IPS-15b (cell line): Measurements from ENCODE around the gene ZNF91.
A peak's percentile ranks its signal among the peaks of the same experiment; 100 is the strongest.
"Not testable (repeated sequence)": the region's sequence is repeated elsewhere in the genome, so short reads cannot be mapped to it uniquely, and the experiment has no call there.

Source experiments
- H3K27me3 ChIP-seq: one replicate; pipeline ENCODE4 v1.6.1; 2013; ENCODE audit warnings: low read length; ENCODE audit not compliant: control insufficient read depth, insufficient read depth
- H3K36me3 ChIP-seq: one replicate; pipeline ENCODE4 v1.6.1; 2013; ENCODE audit warnings: low read length; ENCODE audit not compliant: control insufficient read depth, insufficient read depth
- H3K4me1 ChIP-seq: one replicate; pipeline ENCODE4 v1.6.1; 2013; ENCODE audit warnings: mild to moderate bottlenecking, low read length; ENCODE audit not compliant: control insufficient read depth, insufficient read depth
- H3K4me3 ChIP-seq: one replicate; pipeline ENCODE4 v1.5.1; 2013; ENCODE audit warnings: low read depth, low read length
- H3K9ac ChIP-seq: one replicate; pipeline ENCODE4 v1.6.1; 2013; ENCODE audit warnings: low read depth, mild to moderate bottlenecking, low read length
- H3K9me3 ChIP-seq: one replicate; pipeline ENCODE4 v1.6.1; 2013; ENCODE audit warnings: mild to moderate bottlenecking, low read length; ENCODE audit not compliant: control insufficient read depth, insufficient read depth

The ZNF91 gene

DNA sequence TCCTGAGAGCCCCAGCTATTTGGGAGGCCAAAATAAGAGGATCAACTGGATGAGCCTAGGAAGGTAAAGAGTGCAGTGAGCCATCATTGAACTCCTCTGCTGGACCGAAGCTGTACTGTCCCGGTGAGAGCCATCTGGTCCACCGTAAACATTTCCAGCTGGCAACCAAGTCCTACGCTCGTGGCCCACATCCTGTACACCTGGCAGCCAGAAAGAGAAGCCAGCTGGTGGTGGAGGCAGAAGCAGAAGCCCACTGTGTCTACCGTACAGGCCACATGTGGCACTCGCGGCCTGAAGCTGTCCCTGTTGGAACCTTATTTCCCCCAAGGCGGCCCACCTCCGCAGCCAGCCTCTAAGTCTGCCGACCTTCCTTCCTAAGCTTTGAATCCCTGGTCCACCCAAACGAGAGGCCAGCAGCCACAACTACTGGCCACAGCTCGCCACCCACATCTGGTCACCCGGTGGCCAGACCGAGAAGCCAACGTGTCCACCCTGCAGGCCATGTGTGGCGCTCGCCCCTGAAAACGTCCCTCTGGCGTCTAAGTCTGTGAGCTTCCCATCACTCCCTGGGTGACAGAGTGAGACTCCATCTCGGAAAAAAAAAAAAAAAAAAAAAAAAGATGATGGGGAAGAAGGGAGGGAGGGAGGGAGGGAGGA is 14.2 kb upstream of the ZNF91 start:
- H3K4me3 ChIP-seq: no peak overlapping the region
- H3K4me1 ChIP-seq: no peaks in the 10 kb centered on the region
- H3K27me3 ChIP-seq: no peaks in the 10 kb centered on the region
- H3K9ac ChIP-seq: no peak overlapping the region
- H3K9me3 ChIP-seq: no peaks in the 10 kb centered on the region
- peaks cover 3% of the 10 kb centered on the region for H3K36me3 ChIP-seq

DNA sequence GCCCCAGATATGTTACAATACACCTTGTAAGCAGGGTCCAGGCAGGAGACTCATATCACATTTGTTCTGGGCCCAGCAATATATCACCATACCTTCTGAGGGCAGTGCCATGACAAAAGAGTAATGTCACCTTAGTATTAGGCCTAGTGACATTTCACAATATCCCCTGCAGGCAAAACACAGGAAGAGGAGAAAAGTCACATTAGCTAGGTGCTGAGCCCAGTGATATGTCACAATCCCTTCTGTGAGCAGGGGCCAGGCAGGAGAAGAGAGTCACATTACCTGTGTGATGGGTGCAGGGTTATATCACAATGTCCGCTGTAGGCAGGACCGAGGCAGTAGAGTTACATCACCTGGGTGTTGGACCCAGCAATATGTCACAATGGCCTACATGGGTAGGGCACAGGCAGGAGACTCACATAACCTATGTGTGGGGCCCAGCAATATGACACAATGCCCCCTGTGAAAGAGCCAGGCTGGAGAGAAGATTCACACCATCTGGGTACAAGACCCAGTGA is 12.4 kb upstream of the ZNF91 start:
- H3K9me3 ChIP-seq: no peaks in the 10 kb centered on the region
- no peak overlapping the region for H3K9ac ChIP-seq
- H3K4me3 ChIP-seq: no peak overlapping the region
- peaks cover 5% of the 10 kb centered on the region for H3K36me3 ChIP-seq
- H3K27me3 ChIP-seq: no peaks in the 10 kb centered on the region
- H3K4me1 ChIP-seq: no peaks in the 10 kb centered on the region

DNA sequence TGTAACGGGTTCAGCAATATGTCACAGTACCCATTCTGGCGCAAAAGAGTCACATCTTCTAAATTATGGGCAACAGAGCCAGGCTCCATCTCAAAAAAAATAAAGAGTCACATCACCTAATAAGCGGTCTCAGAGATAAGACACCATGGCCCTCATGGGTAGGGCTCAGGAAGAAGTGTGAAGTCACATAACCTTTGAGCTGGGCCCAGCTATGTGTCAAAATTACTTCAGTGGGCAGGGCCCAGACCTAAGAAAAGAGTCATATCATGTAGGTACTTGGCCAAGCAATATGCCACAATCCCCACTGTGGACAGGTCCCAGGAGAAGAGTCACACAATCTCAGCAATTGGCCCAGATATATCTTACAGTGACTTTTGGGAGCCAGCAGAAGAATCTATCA is 11.4 kb upstream of the ZNF91 start:
- H3K4me3 ChIP-seq: no peak overlapping the region
- H3K4me1 ChIP-seq: no peaks in the 10 kb centered on the region
- H3K27me3 ChIP-seq: no peaks in the 10 kb centered on the region
- H3K9me3 ChIP-seq: no peaks in the 10 kb centered on the region
- H3K9ac ChIP-seq: no peak overlapping the region
- peaks cover 11% of the 10 kb centered on the region for H3K36me3 ChIP-seq

DNA sequence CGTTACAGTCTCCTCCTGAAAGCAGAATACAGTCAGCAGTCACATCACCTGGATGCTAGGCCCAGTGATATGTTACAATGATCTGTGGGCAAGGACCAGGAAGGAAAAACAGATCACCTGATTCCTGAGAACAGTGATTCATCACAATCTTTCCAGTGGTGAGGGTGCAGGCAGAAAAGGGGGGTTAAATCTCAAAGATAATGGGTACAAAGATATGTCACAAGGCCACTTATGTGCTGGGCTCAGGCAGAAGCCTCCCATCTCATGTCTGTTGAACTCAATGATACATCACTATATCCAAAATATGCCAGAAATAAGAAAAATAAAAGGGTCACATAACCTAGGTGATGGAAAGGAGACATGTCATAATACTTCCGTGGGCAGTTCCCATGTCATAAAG is 10.8 kb upstream of the ZNF91 start:
- no peak overlapping the region for H3K4me3 ChIP-seq
- H3K9me3 ChIP-seq: no peaks in the 10 kb centered on the region
- no peak overlapping the region for H3K9ac ChIP-seq
- peaks cover 11% of the 10 kb centered on the region for H3K36me3 ChIP-seq
- no peaks in the 10 kb centered on the region for H3K4me1 ChIP-seq
- no peaks in the 10 kb centered on the region for H3K27me3 ChIP-seq

DNA sequence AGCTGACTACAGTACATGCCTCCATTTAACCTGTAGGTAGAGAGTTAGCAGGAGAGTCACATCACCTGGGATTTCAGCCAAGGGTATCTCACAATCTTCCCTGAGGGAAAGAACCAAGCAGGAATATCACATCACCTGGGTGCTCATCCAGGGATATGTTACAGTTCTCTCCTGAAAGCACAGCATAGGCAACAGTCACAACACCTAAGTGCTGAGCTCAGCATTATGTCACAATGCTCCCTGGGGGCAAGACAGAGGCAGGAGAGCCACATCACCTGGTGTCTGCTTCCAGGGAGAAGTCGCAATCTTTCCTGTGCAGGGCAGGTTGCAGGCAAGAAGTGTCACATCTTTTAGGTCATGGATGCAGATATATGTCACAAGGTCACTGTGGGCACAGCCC is 9.4 kb upstream of the ZNF91 start:
- Histone ChIP-seq H3K4me1 (no peaks in the 10 kb centered on the region), H3K27me3 (no peaks in the 10 kb centered on the region), H3K36me3 (peaks cover 24% of the 10 kb centered on the region), H3K9ac (no peak overlapping the region), H3K4me3 (no peak overlapping the region), H3K9me3 (no peaks in the 10 kb centered on the region)

DNA sequence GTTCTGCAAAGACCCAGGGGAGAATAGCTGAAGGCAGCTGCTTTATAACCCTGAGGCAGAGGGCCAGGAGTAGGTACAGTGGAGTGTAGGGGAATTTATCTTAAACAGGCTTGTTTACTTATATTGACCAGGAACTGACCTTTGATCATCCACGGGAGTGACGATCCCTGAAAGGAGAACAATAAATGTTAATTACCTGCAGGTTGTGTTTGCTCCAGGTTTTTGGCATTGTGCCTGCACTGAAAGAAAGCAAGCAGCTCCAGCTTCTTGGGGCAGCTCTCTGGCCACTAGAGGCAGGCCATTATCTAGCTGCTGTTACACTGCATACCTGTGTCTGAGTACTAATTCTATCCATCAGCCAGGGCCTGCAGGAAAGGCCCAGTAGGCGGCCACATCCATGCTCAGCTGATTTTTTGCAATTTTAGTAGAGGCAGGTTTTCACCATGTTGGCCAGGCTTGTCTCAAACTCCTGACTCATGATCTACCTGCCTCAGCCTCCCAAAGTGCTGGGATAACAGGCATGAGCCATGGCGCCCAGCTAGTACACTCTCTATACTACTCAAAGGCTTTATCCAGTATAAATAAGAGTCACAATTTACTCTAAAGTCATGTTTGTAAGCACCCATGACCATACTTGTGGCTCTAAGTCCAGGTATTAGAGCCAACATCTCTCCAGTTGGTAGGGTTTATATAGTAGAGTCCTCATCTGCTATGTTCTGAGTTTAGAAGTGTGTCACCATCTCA is 8.5 kb upstream of the ZNF91 start:
- no peaks in the 10 kb centered on the region for H3K9me3 ChIP-seq
- H3K4me1 ChIP-seq: no peaks in the 10 kb centered on the region
- no peak overlapping the region for H3K4me3 ChIP-seq
- no peaks in the 10 kb centered on the region for H3K27me3 ChIP-seq
- H3K9ac ChIP-seq: no peak overlapping the region
- H3K36me3 ChIP-seq: peaks cover 30% of the 10 kb centered on the region

DNA sequence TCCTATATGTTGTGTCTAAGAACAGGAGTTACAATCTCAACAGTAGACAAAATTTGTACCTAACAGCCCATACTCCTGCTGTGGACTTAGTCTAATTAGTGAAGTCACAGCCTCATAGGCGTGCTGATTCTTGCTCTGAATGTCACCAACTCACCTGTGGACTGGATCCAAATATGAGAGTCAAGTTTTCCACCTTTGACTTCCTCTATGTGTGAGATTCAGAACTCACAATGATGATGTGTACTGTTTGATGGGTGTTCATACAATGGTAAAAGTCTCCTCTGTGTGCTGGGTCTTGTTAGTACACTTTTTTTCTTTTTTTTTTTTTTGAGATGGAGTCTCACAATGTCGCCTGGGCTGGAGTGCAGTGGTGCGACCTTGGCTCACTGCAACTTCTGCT is 7.8 kb upstream of the ZNF91 start:
- Histone ChIP-seq H3K4me3 (no peak overlapping the region), H3K9me3 (no peaks in the 10 kb centered on the region), H3K4me1 (no peaks in the 10 kb centered on the region), H3K9ac (no peak overlapping the region), H3K36me3 (peaks cover 30% of the 10 kb centered on the region), H3K27me3 (no peaks in the 10 kb centered on the region)

DNA sequence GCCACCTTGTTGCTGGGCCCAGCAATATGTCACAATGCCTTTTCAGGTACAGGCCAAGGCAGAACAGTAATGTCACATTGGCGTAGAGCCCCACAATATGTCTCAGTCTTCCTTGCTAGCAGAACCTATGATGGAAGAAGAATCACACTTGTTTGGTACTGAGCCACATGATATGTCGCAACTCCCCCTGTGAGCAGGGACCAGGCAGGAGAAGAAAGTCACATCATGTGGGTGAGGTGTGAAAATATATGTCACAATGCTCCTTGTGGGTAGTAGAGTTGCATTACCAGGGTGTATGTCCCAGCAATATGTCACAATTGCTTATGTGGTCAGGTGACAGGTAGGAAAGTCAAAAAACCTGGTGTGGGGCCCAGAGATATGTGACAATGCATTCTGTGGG is 7.1 kb upstream of the ZNF91 start:
- Histone ChIP-seq H3K4me1 (no peaks in the 10 kb centered on the region), H3K36me3 (peaks cover 30% of the 10 kb centered on the region), H3K4me3 (no peak overlapping the region), H3K27me3 (no peaks in the 10 kb centered on the region), H3K9me3 (no peaks in the 10 kb centered on the region), H3K9ac (no peak overlapping the region)

DNA sequence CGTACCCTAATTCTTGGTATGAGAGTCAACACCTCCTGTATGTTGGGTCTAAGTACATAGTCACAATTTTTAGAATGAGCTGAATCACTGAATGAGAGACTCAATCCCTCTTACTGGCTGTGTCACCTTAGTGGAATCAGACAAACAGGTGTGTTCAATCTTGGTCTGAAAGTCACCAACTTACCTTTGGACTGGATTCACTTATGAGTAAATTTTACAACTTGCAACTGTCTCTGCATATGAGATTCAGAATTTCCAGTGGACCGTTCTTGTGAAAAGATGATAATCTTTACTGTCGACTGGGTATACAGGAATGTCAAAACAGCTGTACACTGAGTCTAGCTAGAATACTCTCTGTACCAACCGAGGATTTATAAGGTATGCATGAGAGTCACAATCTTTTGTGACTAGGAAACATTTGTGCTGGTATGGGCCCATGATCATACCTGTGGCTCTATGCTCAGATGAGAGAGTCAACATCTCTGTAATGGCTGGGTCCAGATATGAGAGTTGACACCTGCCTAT is 5.9 kb upstream of the ZNF91 start:
- no peaks in the 10 kb centered on the region for H3K9me3 ChIP-seq
- H3K36me3 ChIP-seq: peaks cover 27% of the 10 kb centered on the region
- no peaks in the 10 kb centered on the region for H3K27me3 ChIP-seq
- no peak overlapping the region for H3K9ac ChIP-seq
- H3K4me1 ChIP-seq: no peaks in the 10 kb centered on the region
- no peak overlapping the region for H3K4me3 ChIP-seq

DNA sequence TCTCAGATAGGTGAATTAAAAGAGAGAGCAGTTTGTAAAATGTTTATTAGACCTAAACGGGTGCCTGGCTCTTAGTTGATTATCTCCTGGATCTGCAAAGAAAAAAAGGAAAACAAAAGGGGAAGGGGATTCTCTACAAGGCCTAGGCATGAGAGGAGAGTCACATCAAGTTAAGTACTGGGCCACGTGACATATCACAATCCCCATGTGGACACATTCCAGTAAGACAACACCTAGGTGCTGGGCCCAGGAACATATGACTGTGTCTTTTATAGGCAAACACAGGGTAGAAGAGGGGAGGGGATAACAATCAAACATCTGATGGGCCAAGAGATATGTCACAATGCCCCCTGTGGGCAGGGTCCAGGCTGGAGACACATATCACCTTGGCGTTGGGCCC is 4.2 kb upstream of the ZNF91 start:
- Histone ChIP-seq H3K9me3 (no peaks in the 10 kb centered on the region), H3K4me3 (no peak overlapping the region), H3K27me3 (no peaks in the 10 kb centered on the region), H3K4me1 (no peaks in the 10 kb centered on the region), H3K36me3 (peaks cover 27% of the 10 kb centered on the region), H3K9ac (no peak overlapping the region)

DNA sequence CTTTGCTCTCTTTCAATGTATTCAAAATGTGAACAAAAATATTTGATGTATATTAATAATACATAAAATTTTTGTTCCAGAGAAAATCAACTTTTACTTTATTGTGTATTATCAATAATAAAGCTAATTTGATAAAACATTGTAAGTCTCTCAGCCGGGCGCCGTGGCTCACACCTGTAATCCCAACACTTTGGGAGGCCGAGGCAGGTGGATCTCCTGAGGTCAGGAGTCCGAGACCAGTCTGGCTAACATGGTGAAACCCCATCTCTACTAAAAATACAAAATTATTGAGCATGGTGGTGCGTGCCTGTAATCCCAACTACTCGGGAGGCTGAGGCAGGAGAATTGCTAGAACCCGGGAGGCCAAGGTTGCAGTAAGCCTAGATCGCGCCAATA is 449 bp upstream of the ZNF91 start:
- not testable (repeated sequence) for H3K27me3 ChIP-seq, H3K9me3 ChIP-seq, H3K4me1 ChIP-seq, H3K4me3 ChIP-seq, H3K9ac ChIP-seq
- peaks cover 17% of the 10 kb centered on the region for H3K36me3 ChIP-seq

DNA sequence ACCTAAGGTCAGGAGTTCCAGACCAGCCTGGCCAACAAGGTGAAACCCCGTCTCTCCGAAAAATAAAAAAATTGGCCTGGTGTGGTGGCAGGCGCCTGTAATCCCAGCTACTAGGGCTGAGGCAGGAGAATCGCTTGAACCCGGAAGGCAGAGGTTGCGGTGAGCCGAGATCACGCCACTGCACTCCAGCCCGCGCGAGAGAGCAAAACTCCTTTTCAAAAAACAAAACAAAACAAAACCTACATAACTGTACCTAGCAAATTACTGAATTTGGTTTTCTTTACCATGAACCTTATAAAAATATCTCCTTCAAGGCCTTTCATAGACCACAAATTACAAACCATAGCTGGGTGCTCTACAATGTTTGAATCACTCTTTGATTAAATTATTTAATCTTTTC is 760 bp downstream of the ZNF91 start:
- peak overlapping the region; percentile 99 for H3K9ac ChIP-seq
- peak overlapping the region; percentile 100 for H3K4me3 ChIP-seq
- peaks cover 5% of the 10 kb centered on the region for H3K36me3 ChIP-seq

More for the DNA sequence above, 760 bp downstream of the ZNF91 start:
- no peaks in the 10 kb centered on the region for H3K27me3 ChIP-seq
- H3K4me1 ChIP-seq: no peaks in the 10 kb centered on the region
- H3K9me3 ChIP-seq: no peaks in the 10 kb centered on the region
